GM23338 (cell line): ENCODE measurements around the gene XRCC4. TPM values are rescaled to one million over a fixed set of nuclear protein-coding genes. Genes with fewer than 3 reads are reported as not detected.
A peak's percentile ranks its signal among the peaks of the same experiment; 100 is the strongest.

Experiments
- ATAC-seq: fragments of 200-7000 bp; cut with Tn5 transposase; 3 replicates; pipeline ENCODE4 v1.9.1; 2020
- DNase-seq: peaks from one replicate; pipeline ENCODE4 v3.0.0-alpha.2; 2015; ENCODE audit warnings: low spot score
- H2AFZ ChIP-seq: fragments of 200-600 bp; sonication (generic); 2 replicates; pipeline ENCODE4 v1.8.0; 2016; ENCODE audit warnings: antibody characterized with exemption, mild to moderate bottlenecking, moderate library complexity
- H3F3A ChIP-seq: fragments of 200-600 bp; sonication (generic); replicated peaks from 2 replicates; pipeline ENCODE4 v1.8.0; 2017; ENCODE audit warnings: antibody characterized with exemption, mixed run types, low read depth
- H3K27ac ChIP-seq: fragments of 200-600 bp; sonication (generic); 2 replicates; pipeline ENCODE4 v1.6.1; 2016; ENCODE audit warnings: low read depth
- H3K27me3 ChIP-seq: fragments of 200-600 bp; sonication (generic); 2 replicates; pipeline ENCODE4 v1.8.0; 2016; ENCODE audit warnings: mild to moderate bottlenecking, mixed run types, moderate library complexity; ENCODE audit not compliant: insufficient read depth
- H3K36me3 ChIP-seq: fragments of 200-600 bp; sonication (generic); 2 replicates; pipeline ENCODE4 v1.8.0; 2016; ENCODE audit warnings: mild to moderate bottlenecking; ENCODE audit not compliant: insufficient read depth
- H3K4me1 ChIP-seq: fragments of 200-600 bp; sonication (generic); 2 replicates; pipeline ENCODE4 v1.8.0; 2016; ENCODE audit warnings: mild to moderate bottlenecking, moderate library complexity; ENCODE audit not compliant: insufficient read depth
- H3K4me2 ChIP-seq: fragments of 200-600 bp; sonication (generic); 2 replicates; pipeline ENCODE4 v1.7.1; 2017; ENCODE audit warnings: mixed run types
- H3K4me3 ChIP-seq: fragments of 200-600 bp; sonication (generic); 2 replicates; pipeline ENCODE4 v1.6.1; 2016; ENCODE audit warnings: mixed run types
- H3K79me2 ChIP-seq: fragments of 200-600 bp; sonication (generic); replicated peaks from 2 replicates; pipeline ENCODE4 v1.8.0; 2017; ENCODE audit warnings: mild to moderate bottlenecking; ENCODE audit not compliant: insufficient read depth
- H3K9me2 ChIP-seq: fragments of 200-600 bp; sonication (generic); 2 replicates; pipeline ENCODE4 v1.8.0; 2017; ENCODE audit not compliant: insufficient read depth
- H4K20me1 ChIP-seq: fragments of 200-600 bp; sonication (generic); replicated peaks from 2 replicates; pipeline ENCODE4 v1.8.0; 2017; ENCODE audit warnings: mild to moderate bottlenecking; ENCODE audit not compliant: insufficient read depth
- H3K27ac Mint-ChIP-seq: 2 replicates; pipeline ENCODE4 v1.8.0; 2020; ENCODE audit warnings: inconsistent platforms, mild to moderate bottlenecking, moderate library complexity, mixed read lengths
- H3K27me3 Mint-ChIP-seq: 3 replicates; pipeline ENCODE4 v1.8.0; 2022; ENCODE audit warnings: low read depth, mild to moderate bottlenecking, moderate library complexity, mixed read lengths, inconsistent platforms; ENCODE audit not compliant: insufficient read depth, poor library complexity
- H3K36me3 Mint-ChIP-seq: 3 replicates; pipeline ENCODE4 v1.8.0; 2021; ENCODE audit warnings: low read depth, mild to moderate bottlenecking, inconsistent platforms, moderate library complexity, mixed read lengths
- H3K4me1 Mint-ChIP-seq: 3 replicates; pipeline ENCODE4 v1.8.0; 2020; ENCODE audit warnings: mild to moderate bottlenecking, inconsistent platforms, mixed read lengths
- H3K4me3 Mint-ChIP-seq: 3 replicates; pipeline ENCODE4 v1.8.0; 2021; ENCODE audit warnings: moderate library complexity, mild to moderate bottlenecking, inconsistent platforms, mixed read lengths
- H3K9me3 Mint-ChIP-seq: 3 replicates; pipeline ENCODE4 v1.8.0; 2020; ENCODE audit warnings: moderate library complexity, mild to moderate bottlenecking, inconsistent platforms, mixed read lengths
- ETS1 ChIP-seq: IDR thresholded peaks from 2 replicates; pipeline ENCODE4 v1.6.1; 2016; ENCODE audit warnings: antibody characterized with exemption
- EZH2 ChIP-seq: fragments of 200-600 bp; sonication (generic); IDR thresholded peaks from one replicate; pipeline ENCODE4 v1.8.0; 2017; ENCODE audit warnings: antibody characterized with exemption, mild to moderate bottlenecking, low read depth; ENCODE audit not compliant: unreplicated experiment
- EZH2phosphoT487 ChIP-seq: fragments of 200-600 bp; sonication (generic); IDR thresholded peaks from one replicate; pipeline ENCODE4 v1.8.1; 2018; ENCODE audit warnings: antibody characterized with exemption; ENCODE audit not compliant: unreplicated experiment
- NANOG ChIP-seq: IDR thresholded peaks from 2 replicates; pipeline ENCODE4 v1.6.1; 2016; ENCODE audit warnings: antibody characterized with exemption, borderline replicate concordance
- POLR2AphosphoS5 ChIP-seq: IDR thresholded peaks from 2 replicates; pipeline ENCODE4 v1.6.1; 2016; ENCODE audit warnings: antibody characterized with exemption, low read depth
- STAT1 ChIP-seq: IDR thresholded peaks from one replicate; pipeline ENCODE4 v1.6.1; 2016; ENCODE audit warnings: antibody characterized with exemption; ENCODE audit not compliant: unreplicated experiment
- ZNF114 ChIP-seq: fragments of 250-450 bp; sonication (Bioruptor Pico); IDR thresholded peaks from 2 replicates; pipeline ENCODE4 v1.5.0; 2020; ENCODE audit warnings: mild to moderate bottlenecking, moderate library complexity
- ZNF331 ChIP-seq: fragments of 250-450 bp; sonication (Bioruptor Pico); IDR thresholded peaks from 2 replicates; pipeline ENCODE4 v1.5.0; 2020; ENCODE audit warnings: low read depth, mild to moderate bottlenecking, moderate library complexity
- ZNF462 ChIP-seq: fragments of 250-450 bp; sonication (Bioruptor Pico); IDR thresholded peaks from 2 replicates; pipeline ENCODE4 v1.5.0; 2020; ENCODE audit warnings: mild to moderate bottlenecking, moderate library complexity
- polyA plus RNA-seq: library from polyadenylated mRNA; unstranded; fragments of >200 nt; fragmentation: Nextera tagmentation; extraction: Ambion mirVana; gene quantifications from 2 replicates; pipeline ENCODE4 v1.2.1, GENCODE V29; 2016
- total RNA-seq: library from RNA; depleted of rRNA; stranded (reverse); fragments of >200 nt; shearing (Covaris generic); gene quantifications from 2 replicates; pipeline ENCODE4 v1.2.3, GENCODE V29; 2014

XRCC4 gene
- total and polyA plus RNA-seq, 2 experiments from 2014 or later, result 11.5 to 22.4 TPM

GRCh38 chr5:83167538-83167937 lies 90.2 kb downstream of the XRCC4 start (continued):
- TF ChIP-seq ZNF462 (CRISPR knock-in tag) (no peak), NANOG (no peak), EZH2 (no peak), EZH2phosphoT487 (no peak), STAT1 (no peak), POLR2AphosphoS5 (no peak), ETS1 (no peak), ZNF114 (no peak)

- Histone ChIP-seq H3K4me3 (no peak overlapping the region), H3K27me3 (no peaks in the 10 kb centered on the region), H3F3A (no peaks in the 10 kb centered on the region), H3K27ac (no peak overlapping the region), H3K4me1 (no peaks in the 10 kb centered on the region; the same call in 1 of the 2 replicates), H4K20me1 (no peaks in the 10 kb centered on the region), H3K9me2 (0 out of 2 replicates have a peak, but pooled peaks cover 3% of the 10 kb centered on the region), H2AFZ (no peak overlapping the region), H3K36me3 (no peaks in the 10 kb centered on the region), H3K79me2 (no peaks in the 10 kb centered on the region), H3K4me2 (no peak overlapping the region)
- Mint-ChIP-seq H3K27me3 (no peaks in the 10 kb centered on the region), H3K36me3 (no peaks in the 10 kb centered on the region), H3K9me3 (no peaks in the 10 kb centered on the region), H3K4me1 (peaks cover 16% of the 10 kb centered on the region), H3K4me3 (no peak overlapping the region), H3K27ac (0 out of 2 replicates have a peak overlapping the region, but pooled peaks have one; percentile 42)
- DNase-seq (no peak), ATAC-seq (no peak)
- no peak for TF ChIP-seq ETS1
- no peak for TF ChIP-seq STAT1
- TF ChIP-seq EZH2phosphoT487, result no peak
- TF ChIP-seq ZNF331, result no peak
Measured at GRCh38 chr5:83169571-83170337, 92.4 kb downstream of the XRCC4 start.
